GM21515 (cell line): ENCODE measurements around the gene PKP4.
A peak's percentile ranks its signal among the peaks of the same experiment; 100 is the strongest.

ENCODE experiments used
- ATAC-seq: cut with Tn5 transposase; IDR thresholded peaks from one replicate; pipeline ENCODE4 v1.9.1; 2021; ENCODE audit not compliant: unreplicated experiment

PKP4 gene

DNA sequence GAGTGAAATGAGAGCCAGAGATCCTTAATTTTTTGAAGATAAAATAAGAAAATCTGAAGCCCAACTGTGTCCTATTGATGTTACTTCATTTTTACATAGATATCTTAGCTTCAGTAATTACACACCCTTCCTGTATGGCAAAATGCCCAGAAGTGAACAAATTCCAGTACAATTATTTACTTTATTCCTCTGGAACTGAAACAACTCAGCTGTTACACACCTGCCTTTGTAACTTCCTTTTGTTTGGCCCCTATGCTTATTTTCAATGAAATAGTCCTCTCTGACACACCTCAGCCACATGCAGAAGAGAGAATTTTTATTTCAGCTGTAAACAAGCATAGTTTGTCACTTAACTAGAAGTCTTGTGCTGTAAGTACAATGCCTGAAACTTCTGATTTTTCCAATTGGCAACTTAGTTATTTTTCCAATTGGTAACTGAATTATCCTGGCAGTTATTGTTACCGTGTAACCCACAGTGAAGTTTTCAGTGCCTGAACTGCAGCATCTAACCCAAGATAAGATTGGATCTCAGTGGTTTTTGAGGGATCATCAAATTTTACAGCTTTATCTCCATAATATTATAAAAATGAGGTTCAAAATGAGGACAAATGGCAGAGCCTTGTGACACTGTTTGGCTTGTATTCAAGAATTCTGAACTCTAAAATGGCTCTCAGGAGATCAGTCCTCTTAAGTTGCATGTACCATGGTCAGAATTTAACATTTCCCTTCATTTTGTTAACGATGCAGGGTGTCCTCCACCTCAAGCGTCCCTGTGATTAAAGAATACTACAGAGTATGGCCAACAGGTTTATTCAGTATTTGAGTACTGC, 82.6 kb downstream of the PKP4 start:
- ATAC-seq: no peak

DNA sequence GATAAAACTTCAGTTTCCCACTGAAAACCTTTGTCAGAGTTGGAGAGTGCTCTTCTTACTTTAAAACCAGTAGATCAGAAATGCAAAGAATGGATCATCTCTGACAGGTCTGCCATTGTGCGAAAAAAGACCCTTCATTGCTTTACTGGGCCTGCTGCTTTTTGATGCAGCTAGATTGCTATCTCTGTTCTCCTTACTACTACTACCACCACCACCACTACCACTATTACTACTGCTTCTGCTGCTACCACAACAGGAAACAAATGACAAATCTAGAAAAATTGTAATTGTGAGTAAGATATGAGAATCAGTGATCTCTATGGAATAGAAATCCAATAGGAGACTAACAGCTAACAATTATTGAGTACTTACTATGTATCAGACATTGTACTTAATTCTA, 85.8 kb downstream of the PKP4 start:
- ATAC-seq: no peak

DNA sequence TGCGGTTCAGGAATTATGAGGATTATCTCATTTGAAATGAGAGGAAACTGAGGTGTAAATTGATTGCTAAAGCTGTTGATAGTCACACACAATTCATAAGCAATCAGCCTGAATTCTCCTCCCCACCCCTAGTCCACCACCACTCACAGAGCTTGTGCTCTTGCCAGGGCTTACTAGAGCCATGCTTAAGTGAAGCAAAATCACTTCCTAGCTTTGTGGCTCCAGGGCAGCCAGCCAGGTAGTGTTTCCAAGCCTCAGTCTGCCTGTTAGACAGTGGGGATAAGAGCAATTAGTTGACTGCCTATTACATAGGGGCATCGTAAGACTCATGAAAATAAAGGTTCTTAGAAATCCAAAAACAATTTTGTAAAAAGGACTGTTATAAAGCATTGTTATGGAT, 87.2 kb downstream of the PKP4 start:
- ATAC-seq: no peak

DNA sequence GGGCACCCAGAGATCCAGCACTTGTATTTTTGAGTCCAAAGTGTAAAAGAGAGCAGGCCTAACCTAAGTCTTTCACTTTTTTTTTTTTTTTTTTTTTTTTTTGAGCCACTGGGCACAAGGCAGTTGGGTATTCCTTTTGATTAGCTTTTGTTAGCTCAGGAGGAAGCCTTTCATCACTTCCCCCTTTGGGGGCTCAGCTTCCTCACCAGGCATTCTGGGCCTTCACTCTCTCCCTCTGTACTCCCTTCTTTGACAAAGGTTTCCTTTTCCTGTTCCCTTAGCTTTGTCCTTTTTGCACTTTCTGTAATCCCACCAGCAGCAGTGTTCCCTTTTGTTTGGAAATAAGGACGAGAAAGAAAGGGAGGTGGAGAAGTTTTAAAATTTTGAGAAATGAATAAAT, 88.2 kb downstream of the PKP4 start:
- no peak for ATAC-seq

DNA sequence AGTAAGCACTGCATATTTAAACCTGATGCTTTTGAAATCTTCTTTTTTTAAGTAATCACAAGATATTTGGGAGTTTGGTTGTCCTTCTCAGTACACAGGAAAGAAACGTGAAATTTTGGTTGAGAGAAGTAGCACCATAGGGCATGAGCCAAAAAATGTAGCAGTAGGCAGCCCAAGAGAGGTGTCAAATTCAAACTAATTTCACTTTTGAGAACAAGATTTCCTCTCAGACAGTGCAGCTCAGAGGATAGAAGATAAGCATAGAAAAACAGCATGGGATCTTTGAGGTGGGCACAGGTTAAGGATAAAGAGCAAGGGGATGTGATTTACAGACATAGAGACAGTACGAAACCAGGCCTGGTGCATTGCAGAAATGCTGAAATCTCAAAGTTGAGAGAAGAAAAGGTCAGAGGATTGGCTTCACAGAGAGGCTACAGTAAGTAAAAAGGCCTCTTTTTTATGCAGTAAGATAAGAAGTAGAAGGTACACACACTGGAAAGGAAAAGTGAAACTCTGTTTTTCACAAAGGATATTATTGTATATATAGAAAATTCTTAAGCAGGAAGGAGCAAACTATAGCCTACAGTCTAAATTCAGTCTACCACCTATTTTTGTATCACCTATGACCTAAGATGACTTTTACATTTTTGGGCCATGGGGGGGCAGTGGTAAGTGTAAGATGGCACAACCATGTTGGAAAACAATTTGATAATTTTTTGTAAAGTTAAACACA, 89.8 kb downstream of the PKP4 start:
- peak; percentile 86 for ATAC-seq

DNA sequence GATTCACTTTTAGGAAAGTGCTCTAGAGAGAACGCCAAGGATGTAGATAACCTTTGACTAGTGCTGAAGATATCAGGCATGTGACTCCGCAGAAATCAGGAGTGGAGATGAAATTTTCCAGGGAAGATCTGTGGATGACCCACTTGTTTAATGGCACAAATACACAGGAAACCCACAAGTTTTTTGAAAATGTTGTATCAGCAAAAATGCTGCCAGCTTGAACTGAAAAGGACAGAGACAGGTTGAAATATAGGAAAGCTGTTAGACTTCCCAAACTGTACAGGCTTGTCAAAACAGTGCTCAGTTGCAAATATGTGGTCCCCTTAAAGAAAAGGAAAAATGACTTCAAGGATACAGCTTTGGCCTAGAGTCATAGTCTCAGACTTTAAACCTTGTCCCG, 96.5 kb downstream of the PKP4 start:
- ATAC-seq: no peak

DNA sequence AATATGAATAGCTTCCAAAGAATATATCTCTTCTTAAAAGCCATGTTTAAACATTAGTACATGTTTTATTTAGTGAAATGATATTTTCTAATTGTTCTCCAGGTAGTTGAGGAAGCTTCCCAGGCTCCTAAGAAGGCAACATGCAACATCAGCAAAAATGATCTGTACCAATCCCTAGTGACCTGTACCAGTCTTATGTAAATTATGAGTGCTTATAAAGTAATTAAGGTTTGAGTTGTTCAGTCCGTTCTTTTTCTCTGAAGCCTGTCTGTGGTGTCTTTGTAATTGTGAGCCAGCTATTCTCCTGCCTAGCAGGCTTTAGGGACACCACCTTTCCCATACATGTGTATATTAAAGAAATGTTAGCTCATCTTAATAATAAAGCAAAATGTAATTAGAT, 98.2 kb downstream of the PKP4 start:
- ATAC-seq: no peak

DNA sequence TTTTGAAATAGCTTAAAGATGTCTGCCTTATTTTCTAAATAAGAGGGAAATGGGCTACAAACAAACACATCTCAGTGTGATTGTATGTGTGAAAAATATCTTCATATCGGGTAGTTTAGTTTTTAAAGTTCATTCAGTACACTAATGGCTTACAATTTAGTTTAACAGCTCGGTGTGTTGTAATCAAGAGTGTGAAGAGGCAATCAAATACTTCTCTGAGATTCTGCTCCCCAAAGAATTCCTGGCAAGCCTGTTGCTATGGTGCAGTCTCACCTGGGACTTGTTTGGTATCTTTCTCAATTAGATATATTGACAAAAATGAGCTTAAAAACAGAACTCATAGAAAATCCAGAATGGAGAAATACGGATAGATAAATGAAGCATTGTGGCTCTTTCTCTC, 99.4 kb downstream of the PKP4 start:
- no peak for ATAC-seq

DNA sequence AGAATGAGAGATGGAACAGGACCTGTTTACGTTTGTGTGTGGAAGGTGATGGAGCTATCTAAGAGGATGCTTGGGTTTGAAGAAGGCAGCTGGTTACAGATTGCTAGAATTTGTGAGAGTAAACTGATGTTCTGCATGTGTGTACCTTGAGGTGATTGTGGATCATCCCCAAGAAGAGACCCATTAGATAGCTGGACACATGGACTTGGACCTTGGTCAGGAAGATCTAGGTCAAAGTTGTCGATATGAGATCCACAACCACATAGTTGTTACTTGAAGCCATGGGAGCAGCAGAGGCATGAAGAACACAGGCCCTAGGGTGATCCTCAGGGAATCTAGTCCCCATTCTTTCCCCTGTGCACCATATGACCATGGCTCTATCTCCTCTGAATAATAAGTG, 101.0 kb downstream of the PKP4 start:
- no peak for ATAC-seq

DNA sequence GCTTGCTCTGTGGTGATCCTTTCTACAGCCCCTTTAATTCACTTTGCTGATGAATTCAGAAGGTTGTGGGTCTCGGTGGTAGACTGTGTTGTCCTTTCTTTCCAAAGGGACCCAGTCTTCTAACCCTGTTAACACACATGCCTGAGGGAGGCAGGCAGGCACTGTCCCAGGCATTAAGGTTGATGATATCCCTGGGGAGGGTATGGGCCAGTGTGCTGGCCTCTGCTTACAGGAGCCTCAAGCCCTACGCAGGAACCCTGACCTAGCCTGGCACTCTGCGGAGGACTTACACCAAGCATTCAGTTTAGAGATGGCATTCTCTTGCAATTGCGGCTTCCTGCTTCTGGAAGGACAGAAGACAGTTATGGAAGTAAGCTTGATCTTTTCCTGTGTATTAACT, 102.5 kb downstream of the PKP4 start:
- no peak for ATAC-seq

DNA sequence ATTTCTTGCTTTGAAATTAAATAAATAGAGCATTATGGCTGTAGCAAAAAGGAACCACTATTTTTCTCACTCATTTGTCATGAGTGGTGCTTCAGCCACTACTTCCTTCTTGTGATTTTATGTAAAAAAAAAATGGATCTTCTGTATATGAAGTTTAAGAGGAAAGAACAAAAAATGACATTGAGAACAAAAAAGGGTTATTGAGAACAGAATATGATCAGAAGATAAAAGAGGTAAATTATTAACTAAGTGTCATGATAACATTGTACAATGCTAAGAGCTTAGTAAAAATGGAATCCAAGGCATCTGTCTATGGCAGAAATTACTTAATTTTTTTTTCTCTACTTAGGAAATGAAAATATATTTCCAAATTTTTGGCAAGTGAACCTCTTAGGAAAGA, 103.5 kb downstream of the PKP4 start:
- ATAC-seq: no peak

DNA sequence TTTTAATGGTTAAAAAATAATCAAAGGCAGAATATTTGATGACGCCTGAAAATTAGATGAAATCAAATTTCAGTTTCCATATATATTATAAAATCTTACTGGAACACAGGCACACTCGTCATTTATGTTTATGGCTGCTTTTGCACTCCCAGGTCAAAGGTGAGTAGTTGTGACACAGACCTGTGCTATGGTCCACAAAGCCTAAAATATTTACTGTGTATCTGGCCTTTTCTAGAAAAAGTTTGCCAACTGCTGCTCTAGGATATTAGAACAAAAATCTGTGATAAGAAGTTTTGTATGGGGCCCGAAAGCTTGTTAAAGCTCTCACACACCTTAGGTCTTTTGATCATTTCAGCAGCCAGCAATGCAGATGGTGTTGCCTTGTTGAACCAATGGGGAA, 104.3 kb downstream of the PKP4 start:
- no peak for ATAC-seq

DNA sequence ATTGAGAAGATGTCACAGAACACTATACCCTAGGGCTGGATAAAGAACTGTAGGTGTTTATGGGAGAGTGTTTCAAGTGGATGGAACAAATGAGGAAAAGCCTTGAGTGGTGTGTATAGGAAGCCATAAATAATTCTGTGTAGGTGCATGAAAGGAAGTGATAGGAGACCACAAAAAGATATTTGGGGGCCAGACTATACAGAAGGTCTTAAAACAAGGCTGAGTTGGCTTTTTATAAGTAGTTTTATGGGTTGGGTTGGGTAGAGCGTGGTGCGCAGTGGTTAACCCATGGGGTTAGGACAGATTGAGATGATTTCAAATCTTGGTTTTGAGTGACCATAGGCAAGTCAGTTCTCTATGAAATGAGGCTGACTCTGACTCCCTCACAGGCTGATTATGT, 110.5 kb downstream of the PKP4 start:
- ATAC-seq: no peak

DNA sequence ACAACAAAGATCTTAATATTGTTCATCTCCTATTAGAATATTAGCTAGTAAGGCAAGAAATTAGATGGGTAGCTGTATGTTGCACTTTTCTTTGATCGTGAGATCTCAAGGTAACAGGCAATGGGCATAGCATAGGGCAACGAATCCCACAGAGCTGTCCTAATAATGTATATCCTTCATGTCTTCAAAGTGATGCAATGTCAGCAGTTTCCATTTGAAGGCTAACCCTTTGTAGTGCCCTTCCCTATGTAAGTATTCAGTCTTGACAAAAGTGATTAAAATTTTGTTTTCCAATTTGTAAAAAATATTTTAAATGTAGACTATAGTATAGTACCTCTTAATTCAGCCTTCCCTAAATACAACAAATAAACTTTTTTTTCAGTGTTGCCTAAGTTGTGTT, 112.5 kb downstream of the PKP4 start:
- no peak for ATAC-seq

DNA sequence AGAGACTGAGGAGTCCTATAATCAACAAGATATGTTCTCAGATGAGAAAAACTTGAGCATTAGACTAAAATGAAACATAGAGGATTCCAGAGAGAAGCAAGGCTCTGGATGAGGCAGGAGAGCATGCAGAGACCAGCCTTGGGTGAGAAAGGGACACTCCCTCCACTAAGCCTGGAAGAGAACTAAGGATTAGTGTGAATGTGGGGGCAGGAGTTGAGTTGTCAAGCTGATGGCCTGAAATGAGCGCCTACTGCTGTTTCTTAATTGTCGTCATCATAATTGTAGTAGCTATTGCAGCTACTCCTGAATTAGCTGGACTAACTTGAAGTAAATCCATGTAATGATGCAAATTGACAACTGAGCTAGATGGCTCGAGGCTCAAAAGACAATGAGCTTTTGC, 114.1 kb downstream of the PKP4 start:
- no peak for ATAC-seq

DNA sequence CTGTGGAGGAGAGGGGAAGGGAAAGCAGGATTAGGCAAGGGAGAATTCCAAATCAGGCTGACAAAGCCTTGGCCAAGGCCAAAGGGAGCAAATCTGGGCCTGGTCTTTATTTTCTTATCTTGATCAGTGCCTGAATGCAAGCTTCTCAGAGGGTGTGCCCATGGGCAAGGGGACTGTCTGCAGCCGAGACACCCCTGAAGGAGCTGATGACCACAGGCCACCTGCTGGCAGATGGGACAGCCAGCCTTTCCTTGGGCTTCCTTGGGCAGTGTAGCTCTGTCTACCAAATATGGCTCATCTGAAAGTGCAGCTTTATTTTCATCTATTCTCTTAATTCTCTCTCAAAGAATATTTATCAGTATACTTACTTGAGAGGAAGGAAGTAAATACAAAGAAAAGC, 117.0 kb downstream of the PKP4 start:
- no peak for ATAC-seq

DNA sequence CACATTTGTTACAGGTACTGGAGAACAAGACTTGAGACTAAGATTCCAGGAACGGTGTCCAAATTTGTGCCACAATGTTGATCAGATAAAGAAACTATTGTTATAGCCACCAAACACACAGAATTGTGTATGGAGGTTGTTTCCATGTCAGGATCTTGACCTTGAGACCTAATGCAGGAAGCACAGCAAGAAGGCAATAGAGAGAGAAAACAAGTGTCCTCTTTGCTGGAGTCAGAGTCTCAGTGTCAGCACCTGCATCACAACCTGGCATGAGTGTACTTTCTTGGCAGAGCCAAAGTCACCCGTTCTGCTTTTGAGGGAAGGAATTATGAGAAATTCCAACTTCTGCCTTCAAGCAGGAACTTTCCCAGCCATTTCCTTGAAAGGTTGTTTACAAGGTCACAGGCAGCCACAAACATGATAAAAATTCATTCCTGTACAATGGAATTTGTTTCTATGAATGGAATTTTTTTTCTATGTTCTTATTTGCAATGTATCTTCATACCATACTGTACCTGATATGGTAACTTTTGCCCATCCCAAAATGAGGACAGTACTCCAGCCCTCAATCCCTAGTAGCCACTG, 118.4 kb downstream of the PKP4 start:
- ATAC-seq: no peak

DNA sequence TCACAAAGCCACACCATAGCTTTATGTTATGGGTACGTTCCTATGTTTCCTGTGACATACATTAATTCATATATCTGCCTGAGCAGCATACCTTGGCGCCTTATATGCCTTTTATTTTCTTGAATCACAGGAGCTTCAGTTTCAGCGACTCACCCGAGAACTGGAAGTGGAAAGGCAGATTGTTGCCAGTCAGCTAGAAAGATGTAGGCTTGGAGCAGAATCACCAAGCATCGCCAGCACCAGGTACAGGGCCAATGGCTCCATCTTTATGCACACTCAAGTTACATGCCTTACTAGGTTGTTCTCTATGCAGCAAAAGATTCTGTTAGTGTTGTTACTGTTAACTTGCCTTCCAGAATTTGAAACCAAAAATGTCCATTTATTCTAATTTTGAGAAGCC, 120.4 kb downstream of the PKP4 start:
- no peak for ATAC-seq

DNA sequence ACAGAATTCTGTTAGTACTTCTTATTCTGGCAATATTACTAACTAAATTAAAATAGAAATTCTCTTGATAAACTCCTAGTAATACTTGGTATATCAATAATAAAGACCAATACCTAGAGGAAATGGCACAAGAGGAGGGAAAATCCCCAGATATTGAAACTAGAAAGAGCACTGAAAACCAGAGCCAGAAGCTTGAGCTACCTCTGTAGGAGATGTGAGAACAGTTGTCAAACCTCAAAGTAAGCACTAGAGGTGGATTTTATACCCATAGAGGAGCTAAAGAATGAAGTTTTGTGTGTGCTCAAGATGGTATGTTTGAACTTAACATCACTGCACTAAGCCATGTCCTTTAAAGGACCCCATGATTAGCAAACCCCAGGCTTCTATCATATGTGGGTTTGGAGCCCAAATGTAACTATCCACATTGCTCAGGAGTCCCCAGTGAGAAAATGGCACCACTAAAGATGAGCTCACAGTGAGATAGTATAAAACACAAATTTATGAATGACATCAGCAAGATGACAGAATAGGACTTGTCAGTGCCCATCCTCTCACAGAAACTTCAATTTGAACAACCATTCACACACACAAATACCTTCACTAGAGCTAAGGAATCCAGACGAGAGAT, 122.1 kb downstream of the PKP4 start:
- ATAC-seq: peak; percentile 94

DNA sequence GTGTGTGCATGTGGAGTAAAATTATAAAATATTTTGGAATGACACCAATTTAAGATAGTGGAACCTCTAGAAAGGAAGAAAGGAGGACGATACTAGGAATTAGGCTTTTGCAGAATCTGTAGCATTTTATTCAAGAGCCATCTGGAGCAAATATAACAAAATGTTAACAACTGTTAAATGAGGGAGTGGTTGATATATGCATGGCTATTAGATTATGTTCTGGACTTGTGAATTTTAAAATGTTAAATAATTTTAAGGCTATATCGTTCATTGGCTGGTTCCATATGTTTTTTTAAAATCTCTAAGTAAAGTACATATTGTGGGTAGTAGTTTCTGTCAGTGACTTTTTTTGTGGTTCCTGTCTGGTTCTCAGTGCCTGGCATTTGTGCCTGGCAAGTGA, 123.2 kb downstream of the PKP4 start:
- no peak for ATAC-seq

DNA sequence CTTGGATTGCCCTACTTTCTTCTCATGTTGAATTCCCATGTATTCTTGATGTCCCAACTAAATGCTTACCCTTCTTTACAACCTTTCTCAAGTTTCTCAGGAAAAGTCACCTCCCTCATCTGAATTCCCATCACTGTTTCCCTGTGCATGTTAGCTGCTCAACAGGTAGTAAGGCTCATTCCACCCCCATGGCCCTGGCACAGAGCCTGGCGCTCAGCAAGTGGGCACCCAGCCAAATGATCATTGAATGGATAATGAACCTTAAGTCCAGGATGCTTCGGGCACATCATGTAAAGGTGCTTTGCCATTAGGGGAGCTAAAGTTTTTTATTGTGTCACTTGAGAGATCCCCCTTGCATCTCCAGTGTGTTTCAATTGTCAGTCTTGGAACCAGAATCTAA, 124.0 kb downstream of the PKP4 start:
- ATAC-seq: no peak

DNA sequence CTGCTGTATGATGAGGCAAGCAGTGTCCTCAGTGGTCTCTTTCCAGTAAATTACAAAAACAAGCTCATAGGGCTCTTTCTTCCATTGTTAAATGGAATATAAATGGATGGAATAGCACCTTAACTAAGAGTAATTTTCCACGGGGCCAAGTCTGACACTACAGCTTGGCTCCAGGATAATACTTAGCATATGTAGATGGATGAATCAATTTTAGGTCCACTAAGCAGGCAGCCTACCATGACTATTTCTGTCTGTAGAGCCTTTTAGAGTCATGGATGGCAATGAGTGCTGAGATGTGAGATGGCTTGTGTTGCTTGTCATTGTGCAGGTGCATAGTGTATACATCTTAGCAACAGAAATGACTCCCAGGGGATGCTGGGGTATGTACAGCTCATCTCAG, 125.9 kb downstream of the PKP4 start:
- no peak for ATAC-seq
